Neutrophil (primary cell): ENCODE data around the gene SIRPD.

Source experiments
- H3K27ac ChIP-seq: fragments of 200-600 bp; sonication (generic); 2 replicates; pipeline ENCODE4 v1.5.1; 2016; ENCODE audit warnings: mild to moderate bottlenecking, moderate library complexity
- H3K27me3 ChIP-seq: fragments of 200-600 bp; sonication (generic); 2 replicates; pipeline ENCODE4 v1.6.0; 2016; ENCODE audit warnings: mild to moderate bottlenecking
- H3K36me3 ChIP-seq: fragments of 200-600 bp; sonication (generic); 2 replicates; pipeline ENCODE4 v1.5.1; 2017
- H3K4me1 ChIP-seq, 2 experiments: fragments of 200-600 bp in 1 of 2; sonication (generic) in 1 of 2; 1 replicate in 1 of 2; 2 replicates in 1 of 2; pipeline versions ENCODE4 v1.5.1 to v1.6.1; 2013 to 2016; ENCODE audit warnings: low read depth in 1 of 2, low read length in 1 of 2, mild to moderate bottlenecking in 1 of 2, moderate library complexity in 1 of 2; ENCODE audit not compliant: control insufficient read depth in 1 of 2, insufficient read depth in 1 of 2
- H3K4me3 ChIP-seq, 2 experiments: fragments of 200-600 bp in 1 of 2; sonication (generic) in 1 of 2; 1 replicate in 1 of 2; 2 replicates in 1 of 2; pipeline ENCODE4 v1.5.1; 2013 to 2016; ENCODE audit warnings: low read depth in 1 of 2, low read length in 1 of 2, mild to moderate bottlenecking in 1 of 2, moderate library complexity in 1 of 2
- H3K9me3 ChIP-seq: fragments of 200-600 bp; sonication (generic); 2 replicates; pipeline ENCODE4 v1.5.1; 2016
- CTCF ChIP-seq: fragments of 200-600 bp; sonication (generic); IDR thresholded peaks from 2 replicates; pipeline ENCODE4 v1.5.1; 2016; ENCODE audit warnings: antibody characterized with exemption

SIRPD gene

GRCh38 chr20:1489325-1489724, 68.2 kb downstream of the SIRPD start:
- H3K4me3 ChIP-seq, result peak overlapping the region; percentile 63 to 80
- TF ChIP-seq CTCF, result no peak
- no peaks in the 10 kb centered on the region for H3K27me3 ChIP-seq
- H3K9me3 ChIP-seq, result no peaks in the 10 kb centered on the region
- no peaks in the 10 kb centered on the region for H3K36me3 ChIP-seq
- H3K27ac ChIP-seq, result peak overlapping the region; percentile 94
- H3K4me1 ChIP-seq, result peaks cover 82 to 99% of the 10 kb centered on the region in 2 experiments

DNA sequence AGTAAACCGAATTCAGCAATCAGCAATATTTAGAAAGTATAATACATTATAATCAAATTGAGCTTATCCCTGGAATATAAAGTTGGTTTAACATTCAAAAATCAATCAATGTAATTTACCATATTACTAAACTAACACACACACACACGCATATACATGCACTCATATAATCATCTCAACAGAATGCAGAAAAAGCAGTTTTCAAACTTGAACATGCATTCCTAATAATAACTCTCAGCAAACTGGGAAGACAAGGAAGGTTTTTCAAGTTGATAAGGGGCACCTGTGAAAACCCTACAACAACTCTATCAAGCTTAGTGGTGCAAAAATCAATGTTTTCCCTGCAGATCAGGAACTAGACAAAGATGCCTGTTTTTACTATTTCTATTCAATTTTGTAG, 70.9 kb downstream of the SIRPD start:
- Histone ChIP-seq H3K4me1 (peaks cover 63 to 96% of the 10 kb centered on the region in 2 experiments), H3K27me3 (no peaks in the 10 kb centered on the region), H3K9me3 (no peaks in the 10 kb centered on the region), H3K4me3 (peak overlapping the region in 1 of 2 experiments; percentile 28), H3K27ac (no peak overlapping the region), H3K36me3 (peaks cover 3% of the 10 kb centered on the region)
- TF ChIP-seq CTCF, result no peak

GRCh38 chr20:1484438-1485116, 72.9 kb downstream of the SIRPD start:
- peaks cover 23% of the 10 kb centered on the region for H3K36me3 ChIP-seq
- no peak for TF ChIP-seq CTCF
- no peaks in the 10 kb centered on the region for H3K9me3 ChIP-seq
- H3K27ac ChIP-seq, result peak overlapping the region; percentile 9
- no peaks in the 10 kb centered on the region for H3K27me3 ChIP-seq
- H3K4me1 ChIP-seq, result peaks cover 68 to 93% of the 10 kb centered on the region in 2 experiments
- H3K4me3 ChIP-seq, result no peak overlapping the region
